ENCODE measurements around the gene NDUFA8. TPM values are rescaled to one million over a fixed set of nuclear protein-coding genes. Genes with fewer than 3 reads are reported as not detected.

Gene NDUFA8
- total RNA-seq, 1 experiment from 2014 or later = 52.5 TPM

- intact Hi-C loops (cut with micrococcal nuclease) = no loop called here
- peaks cover 7% of the 10 kb centered on the region for H3K4me1 Mint-ChIP-seq (ENCODE audit: insufficient read depth, unreplicated experiment)
- no peaks in the 10 kb centered on the region for H3K9me3 Mint-ChIP-seq (ENCODE audit: unreplicated experiment)
- no peak for TF ChIP-seq CTCF (IDR thresholded peaks at IDR 0.05; ENCODE audit: unreplicated experiment)
- peaks cover 55% of the 10 kb centered on the region for H3K27me3 Mint-ChIP-seq (ENCODE audit: insufficient read depth, unreplicated experiment)
- H3K36me3 Mint-ChIP-seq (ENCODE audit: insufficient read depth, unreplicated experiment) = no peaks in the 10 kb centered on the region
- ChIA-PET CTCF (interaction anchor here (0.6 to 0.7 kb wide), 2 partner anchors 17 to 54 kb away, joined by 3 read pairs; no protein-coding TSS in a partner anchor), POLR2A (no interaction called here)
- H3K27ac Mint-ChIP-seq (ENCODE audit: low read depth, unreplicated experiment) = no peak overlapping the region
- no TSS peak for BruUV-seq (replicated peaks)
- DNase-seq (ENCODE audit: unreplicated experiment) = no peak
- H3K4me3 Mint-ChIP-seq (ENCODE audit: unreplicated experiment) = no peak overlapping the region
Measured at GRCh38 chr9:122179690-122180074, 20.1 kb upstream of the NDUFA8 start.

- no TSS peak for BruUV-seq (replicated peaks)
- Mint-ChIP-seq H3K4me3 (ENCODE audit: unreplicated experiment) (no peak overlapping the region), H3K4me1 (ENCODE audit: insufficient read depth, unreplicated experiment) (peaks cover 7% of the 10 kb centered on the region), H3K27ac (ENCODE audit: low read depth, unreplicated experiment) (no peak overlapping the region), H3K36me3 (ENCODE audit: insufficient read depth, unreplicated experiment) (no peaks in the 10 kb centered on the region), H3K27me3 (ENCODE audit: insufficient read depth, unreplicated experiment) (peaks cover 60% of the 10 kb centered on the region), H3K9me3 (ENCODE audit: unreplicated experiment) (no peaks in the 10 kb centered on the region)
- TF ChIP-seq CTCF (IDR thresholded peaks at IDR 0.05; ENCODE audit: unreplicated experiment) = no peak
- POLR2A ChIA-PET = no interaction called here
- no peak for DNase-seq (ENCODE audit: unreplicated experiment)
- intact Hi-C loops (cut with micrococcal nuclease) = no loop called here
- CTCF ChIA-PET = interaction anchor here (0.6 to 0.7 kb wide), 3 partner anchors 18 to 512 kb away, joined by 3 to 8 read pairs (median 3); no protein-coding TSS in a partner anchor
Measured at GRCh38 chr9:122179054-122179689, 19.6 kb upstream of the NDUFA8 start.

- BruUV-seq (replicated peaks) = no TSS peak
- intact Hi-C loops (cut with micrococcal nuclease) = no loop called here
- Mint-ChIP-seq H3K27ac (ENCODE audit: low read depth, unreplicated experiment) (no peak overlapping the region), H3K27me3 (ENCODE audit: insufficient read depth, unreplicated experiment) (peaks cover 68% of the 10 kb centered on the region), H3K9me3 (ENCODE audit: unreplicated experiment) (no peaks in the 10 kb centered on the region), H3K4me3 (ENCODE audit: unreplicated experiment) (no peak overlapping the region), H3K36me3 (ENCODE audit: insufficient read depth, unreplicated experiment) (no peaks in the 10 kb centered on the region), H3K4me1 (ENCODE audit: insufficient read depth, unreplicated experiment) (peaks cover 7% of the 10 kb centered on the region)
- ChIA-PET CTCF (interaction anchor here (0.5 to 0.7 kb wide), 2 partner anchors 78 to 323 kb away, joined by 3 to 6 read pairs; no protein-coding TSS in a partner anchor), POLR2A (interaction anchor here (0.7 to 1.0 kb wide), 2 partner anchors 17 to 42 kb away, joined by 3 read pairs; partner anchors contain the start of gene MORN5)
- DNase-seq (ENCODE audit: unreplicated experiment) = no peak
- TF ChIP-seq CTCF (IDR thresholded peaks at IDR 0.05; ENCODE audit: unreplicated experiment) = no peak
Measured at GRCh38 chr9:122176916-122177315, 17.3 kb upstream of the NDUFA8 start.

GRCh38 chr9:122173670-122174069 is 14.1 kb upstream of the NDUFA8 start:
- no TSS peak for BruUV-seq (replicated peaks)
- intact Hi-C loops (cut with micrococcal nuclease) = no loop called here
- TF ChIP-seq CTCF (IDR thresholded peaks at IDR 0.05; ENCODE audit: unreplicated experiment) = no peak
- Mint-ChIP-seq H3K27me3 (ENCODE audit: insufficient read depth, unreplicated experiment) (peaks cover 74% of the 10 kb centered on the region), H3K27ac (ENCODE audit: low read depth, unreplicated experiment) (no peak overlapping the region), H3K36me3 (ENCODE audit: insufficient read depth, unreplicated experiment) (no peaks in the 10 kb centered on the region), H3K4me3 (ENCODE audit: unreplicated experiment) (no peak overlapping the region), H3K9me3 (ENCODE audit: unreplicated experiment) (no peaks in the 10 kb centered on the region), H3K4me1 (ENCODE audit: insufficient read depth, unreplicated experiment) (no peaks in the 10 kb centered on the region)
- no peak for DNase-seq (ENCODE audit: unreplicated experiment)
- ChIA-PET CTCF (interaction anchor here (0.9 kb wide), 1 partner anchor 38 kb away, joined by 3 read pairs; no protein-coding TSS in a partner anchor), POLR2A (no interaction called here)
